DMS 273 (cell line): ENCODE measurements around the gene SAMM50.
A peak's percentile ranks its signal among the peaks of the same experiment; 100 is the strongest.

Experiments used
- DNase-seq: peaks from one replicate; lab custom pipeline; 2025; ENCODE audit not compliant: unreplicated experiment; lab: John Stamatoyannopoulos, UW

Gene SAMM50

DNA sequence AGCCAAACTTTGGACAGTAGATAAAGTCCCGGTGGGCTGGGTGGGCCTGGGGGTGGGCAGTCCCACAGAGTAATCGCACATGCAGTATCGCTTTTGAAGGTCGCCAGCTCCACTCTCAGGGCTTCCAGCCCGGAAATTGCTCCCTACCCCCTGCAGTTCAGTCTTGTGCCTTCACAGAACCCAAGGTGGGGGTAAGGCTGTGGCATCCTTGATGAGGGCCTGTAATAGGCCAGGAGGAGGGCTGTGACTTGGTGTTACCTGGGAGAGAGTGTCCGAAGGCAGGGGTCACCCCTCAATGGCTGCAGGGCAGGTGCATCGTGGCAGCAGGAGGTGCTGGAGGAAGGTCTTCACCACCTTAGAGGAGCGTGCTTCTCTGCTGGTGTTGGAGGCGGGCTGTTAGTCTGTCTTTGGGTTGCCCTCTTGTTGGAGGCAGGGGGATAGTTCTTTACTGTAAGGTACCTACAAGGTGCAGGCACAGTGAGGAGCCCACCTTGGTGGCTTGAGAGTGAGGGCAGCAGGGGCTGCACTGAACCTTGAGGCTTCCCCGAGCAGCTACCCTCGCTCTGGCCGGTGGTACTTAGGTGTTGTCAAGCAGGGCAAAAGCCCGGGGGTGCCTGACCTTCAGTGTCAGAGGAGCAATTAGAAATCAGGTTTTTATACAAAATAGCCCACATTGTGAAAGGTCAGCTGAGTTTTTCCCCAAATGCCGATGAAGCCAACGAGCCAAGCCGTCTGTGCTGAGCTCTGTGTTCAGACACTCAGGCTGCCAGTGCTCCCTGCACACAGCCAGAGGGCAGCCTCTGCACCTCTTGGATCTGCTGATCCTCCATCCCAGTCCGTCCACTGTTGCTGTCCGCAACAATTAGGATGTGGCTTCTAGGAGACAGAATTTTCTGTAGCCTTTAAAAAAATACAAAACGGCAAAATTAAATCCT lies 21.9 kb downstream of the SAMM50 start:
- no peak for DNase-seq

DNA sequence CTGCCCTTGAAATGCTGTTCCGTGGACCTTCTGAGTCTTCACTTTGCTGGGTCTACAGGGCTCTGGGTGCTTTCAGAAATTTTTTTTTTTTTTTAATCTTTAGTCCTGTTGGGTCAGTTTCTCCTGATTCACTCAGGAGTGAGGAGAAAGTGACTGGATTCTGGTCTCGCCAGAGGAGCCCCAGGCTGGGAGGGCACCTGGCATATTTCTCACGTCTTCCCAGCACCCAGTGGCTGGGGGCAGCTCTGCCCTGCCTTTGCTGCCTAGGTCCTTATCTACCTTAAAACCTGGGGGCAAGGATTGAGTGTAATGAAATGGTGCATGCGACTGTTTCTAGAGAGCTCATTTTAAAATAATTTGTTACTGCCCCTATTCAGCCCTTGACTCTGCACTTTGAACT lies 23.3 kb downstream of the SAMM50 start:
- DNase-seq, result no peak

DNA sequence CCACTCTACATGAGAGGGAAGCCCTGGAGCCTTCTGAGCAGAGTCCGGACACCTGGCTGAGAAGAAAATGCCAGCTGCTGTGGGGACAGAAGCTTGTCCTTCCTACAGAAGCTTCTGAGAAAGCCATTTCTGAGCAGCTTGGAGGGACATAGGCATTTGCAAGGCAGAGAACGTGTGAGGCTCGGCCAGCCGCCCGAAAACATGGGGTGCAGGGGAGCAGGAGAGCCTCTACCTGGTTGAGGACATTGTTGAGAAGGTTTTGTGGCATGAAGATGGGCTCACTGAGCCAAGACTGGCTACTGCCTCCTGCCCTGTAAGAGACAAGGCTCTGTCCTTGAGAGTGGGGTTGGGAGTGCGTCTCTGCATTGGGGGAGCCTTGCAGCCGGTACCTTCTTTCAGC lies 25.3 kb downstream of the SAMM50 start:
- DNase-seq, result no peak

DNA sequence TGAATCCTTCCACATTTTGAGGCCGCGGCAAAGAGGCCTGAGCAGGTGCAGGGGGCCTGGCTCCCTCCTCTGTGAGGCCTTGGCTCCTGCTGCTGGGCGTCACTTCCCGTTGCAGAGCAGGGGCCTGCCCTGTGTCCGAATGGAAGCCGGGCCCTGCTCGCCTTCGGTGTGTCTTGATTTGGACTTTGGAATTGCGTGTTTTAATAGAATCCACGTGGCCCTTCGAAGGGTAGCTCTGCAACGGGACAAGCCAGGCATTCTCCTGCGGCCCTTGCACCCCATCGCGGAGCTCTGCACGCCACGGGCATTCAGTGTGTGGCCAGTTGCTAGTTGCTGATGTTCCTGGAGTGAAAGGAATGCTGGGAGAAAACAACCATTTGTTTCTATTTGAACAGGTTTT lies 25.8 kb downstream of the SAMM50 start:
- DNase-seq, result no peak

DNA sequence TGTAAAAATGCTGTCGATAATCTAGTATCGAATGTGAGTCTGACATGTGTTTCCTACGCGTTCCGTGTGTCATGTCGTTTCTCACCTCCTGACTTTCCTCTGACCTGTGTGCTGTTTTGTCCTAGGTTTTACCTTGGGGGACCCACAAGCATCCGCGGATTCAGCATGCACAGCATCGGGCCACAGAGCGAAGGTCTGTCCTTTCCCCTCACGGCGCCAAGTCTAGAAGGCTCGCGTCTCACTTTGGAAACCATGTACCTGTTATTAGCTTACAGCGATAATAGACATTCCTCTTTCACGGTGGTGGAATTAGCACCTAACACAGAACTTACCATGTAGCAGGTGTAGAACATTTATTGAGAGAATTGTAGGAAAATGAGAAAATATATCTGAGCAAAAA lies 28.6 kb downstream of the SAMM50 start:
- no peak for DNase-seq

DNA sequence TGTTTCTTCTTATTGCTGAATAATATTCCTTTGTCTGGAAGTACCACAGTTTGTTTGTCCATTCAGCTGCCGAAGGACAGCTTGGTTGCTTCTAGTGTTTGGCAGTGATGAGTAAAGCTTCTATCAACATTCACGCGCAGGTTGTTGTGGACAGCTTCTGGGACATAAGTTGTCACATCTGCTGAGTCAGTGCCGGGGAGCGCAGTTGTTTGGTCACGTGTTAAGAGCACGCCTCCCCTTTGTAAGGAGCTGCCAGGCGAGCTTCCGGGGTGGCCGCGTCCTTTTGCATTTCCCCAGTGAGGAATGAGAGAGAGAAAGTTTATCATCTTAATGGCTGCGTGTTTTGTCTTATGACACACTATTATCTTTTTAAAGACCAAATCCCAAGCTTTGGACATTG lies 30.3 kb downstream of the SAMM50 start:
- DNase-seq, result no peak

DNA sequence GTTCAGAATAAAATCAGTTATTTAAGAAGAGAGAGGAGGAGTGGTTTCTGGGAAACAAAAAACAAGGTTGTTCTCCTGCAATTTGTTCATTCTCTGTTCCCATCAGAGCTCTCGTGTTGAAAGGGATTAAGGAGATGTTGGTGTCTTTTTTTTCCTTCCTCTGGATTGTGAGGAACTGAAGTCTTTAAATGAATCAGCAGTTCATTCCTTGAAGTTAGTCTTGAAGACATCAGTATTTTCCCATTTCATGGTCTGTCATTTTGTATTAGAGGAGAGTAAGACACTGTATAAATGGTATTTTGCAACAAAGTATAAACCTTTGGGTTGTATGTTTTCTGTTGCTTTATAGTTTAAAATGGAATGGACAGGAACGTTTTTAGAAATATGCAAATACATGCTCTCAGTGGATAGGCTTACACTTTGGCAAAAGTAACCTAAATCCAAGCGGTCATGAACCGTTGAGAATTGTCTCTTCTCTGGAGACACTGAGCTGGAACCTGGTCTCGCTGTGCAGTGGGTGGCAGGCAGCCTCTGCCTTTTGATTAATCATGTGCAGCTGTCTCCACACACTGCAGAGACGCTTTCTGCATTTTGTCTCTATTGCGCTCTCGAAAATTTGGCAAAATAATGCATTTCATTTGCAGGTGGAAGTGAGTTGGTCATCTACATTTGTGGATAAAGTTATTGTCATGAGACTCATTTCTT lies 33.0 kb downstream of the SAMM50 start:
- no peak for DNase-seq

DNA sequence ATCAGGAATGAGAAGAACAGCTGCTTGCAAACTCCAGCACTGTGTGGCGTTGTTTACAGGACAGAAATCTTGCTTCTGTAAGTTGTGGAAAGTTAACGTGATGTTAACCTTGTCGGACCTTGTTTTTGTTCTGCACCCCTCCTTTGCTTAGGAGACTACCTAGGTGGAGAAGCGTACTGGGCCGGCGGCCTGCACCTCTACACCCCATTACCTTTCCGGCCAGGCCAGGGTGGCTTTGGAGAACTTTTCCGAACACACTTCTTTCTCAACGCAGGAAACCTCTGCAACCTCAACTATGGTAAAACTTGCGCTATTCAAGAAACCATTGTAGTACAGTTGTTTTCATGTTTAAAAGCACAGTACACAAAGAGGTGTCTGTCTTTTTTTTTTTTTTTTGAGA lies 33.7 kb downstream of the SAMM50 start:
- no peak for DNase-seq

DNA sequence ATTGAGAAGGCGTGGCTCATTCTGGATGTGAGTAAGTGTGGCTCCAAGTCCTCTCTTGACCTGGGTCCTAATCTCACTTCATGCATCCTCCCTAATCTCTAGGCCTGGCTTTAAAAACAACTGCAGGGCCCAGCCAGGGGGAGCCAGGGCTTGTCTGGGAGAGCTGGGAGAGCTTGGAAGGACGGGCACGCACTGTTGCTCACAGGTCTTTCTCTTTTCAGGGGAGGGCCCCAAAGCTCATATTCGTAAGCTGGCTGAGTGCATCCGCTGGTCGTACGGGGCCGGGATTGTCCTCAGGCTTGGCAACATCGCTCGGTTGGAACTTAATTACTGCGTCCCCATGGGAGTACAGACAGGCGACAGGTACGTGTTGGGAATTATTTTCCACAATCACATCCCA lies 34.8 kb downstream of the SAMM50 start:
- no peak for DNase-seq

DNA sequence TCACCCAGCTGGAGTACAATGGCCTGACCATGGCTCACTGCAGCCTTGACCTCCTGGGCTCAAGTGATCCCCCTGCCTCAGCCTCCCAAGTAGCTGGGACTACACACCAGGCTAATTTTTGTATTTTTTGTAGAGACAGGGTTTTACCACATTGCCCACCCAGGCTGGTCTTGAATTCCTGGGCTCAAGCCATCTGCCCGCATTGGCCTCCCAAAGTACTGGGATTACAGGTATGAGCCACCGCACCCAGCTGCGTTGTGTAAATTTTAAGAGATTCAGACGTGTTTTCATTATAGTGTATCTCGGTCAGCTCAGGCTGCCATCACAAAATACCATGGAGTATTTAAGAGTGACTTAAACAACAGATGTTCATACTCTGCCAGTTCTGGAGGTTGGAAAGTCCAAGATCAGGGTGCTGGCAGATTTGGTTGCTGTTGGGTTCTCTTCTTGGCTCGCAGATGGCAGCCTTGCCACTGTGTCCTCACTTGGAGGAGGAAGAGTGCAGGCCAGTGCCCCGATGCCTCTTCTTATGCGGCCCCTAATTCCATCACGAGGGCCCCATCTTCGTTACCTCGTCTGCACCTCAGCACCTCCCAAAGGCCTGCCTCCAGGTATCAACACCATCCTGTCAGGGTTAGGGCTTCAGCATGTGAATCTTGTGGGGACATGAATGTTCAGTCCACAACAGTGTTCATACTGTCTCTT lies 36.2 kb downstream of the SAMM50 start:
- DNase-seq, result no peak

DNA sequence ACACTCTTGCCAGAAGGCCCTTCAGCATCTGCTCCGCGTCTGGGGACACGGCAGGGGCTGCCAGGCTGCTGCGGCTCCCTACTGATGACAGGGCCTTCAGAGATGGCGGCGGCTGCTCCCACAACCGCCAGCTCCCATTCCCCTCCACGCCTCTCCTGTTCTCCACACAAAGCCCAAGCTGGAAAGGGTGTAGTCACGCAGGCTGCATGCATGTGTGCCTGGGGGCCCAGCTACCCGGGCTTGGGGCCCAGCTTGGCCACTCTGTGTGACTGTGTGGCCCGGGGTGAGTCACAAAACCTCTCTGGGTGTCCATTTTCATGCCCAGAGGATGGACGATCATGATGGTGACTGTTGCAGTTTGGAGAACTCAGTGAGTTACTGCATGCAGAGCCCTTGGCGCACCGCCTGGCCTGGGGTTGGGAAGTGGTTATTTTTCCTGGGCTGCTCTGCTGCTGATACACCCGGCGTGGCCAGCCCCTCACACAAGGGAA lies 37.1 kb downstream of the SAMM50 start:
- DNase-seq, result no peak

DNA sequence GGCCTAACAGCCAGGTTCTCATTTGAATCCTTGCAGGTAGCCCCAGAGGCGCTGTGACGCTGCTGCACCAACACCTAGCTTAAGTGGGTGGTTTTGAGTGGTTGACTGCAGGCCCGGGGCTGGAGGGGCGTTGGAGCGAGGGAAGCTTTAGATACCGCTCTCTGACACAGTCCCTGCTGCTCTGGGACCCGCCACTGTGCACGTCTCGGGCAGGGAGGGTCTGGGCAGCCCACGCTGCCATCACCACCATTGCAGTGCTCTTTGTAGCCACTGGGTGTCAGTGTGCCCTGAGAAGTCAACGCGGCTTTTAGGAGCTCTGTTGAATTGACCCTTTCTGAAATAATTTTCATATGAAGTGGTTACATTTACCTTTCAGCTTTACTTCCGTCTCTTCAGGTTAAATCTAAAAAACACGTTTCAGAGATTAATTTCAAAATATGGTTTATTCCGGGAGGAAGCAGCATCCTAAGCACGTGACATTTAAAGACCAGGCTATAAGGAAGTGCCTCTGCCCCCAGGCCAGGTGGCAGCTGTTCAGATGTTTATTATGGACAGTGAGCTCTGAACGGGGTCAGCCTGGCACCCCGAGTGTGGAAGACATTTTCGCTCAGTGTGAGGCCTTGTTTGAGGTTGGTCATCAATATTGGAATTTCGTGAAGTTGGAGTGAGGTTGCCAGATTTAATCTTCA lies 38.0 kb downstream of the SAMM50 start:
- DNase-seq, result peak; percentile 67

DNA sequence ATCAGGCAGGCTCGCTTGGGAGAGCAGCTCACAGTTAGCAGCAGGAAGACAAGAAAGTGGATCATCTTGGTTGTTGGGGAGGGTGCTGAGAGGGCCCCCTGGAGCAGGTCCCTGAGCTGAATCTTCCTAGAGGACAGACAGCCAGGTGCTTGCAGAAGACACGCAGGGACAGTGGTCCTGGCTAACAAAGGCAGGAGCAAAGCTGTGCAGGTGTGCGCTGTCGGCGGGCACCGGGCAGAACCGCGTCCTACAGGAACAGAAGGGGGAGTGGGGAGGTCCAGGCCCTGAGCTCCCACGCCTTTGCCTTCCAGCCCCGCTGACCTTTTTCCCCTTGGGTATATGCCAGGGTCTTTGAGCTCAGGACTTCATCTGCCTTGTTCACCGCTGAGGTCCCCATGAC lies 38.8 kb downstream of the SAMM50 start:
- DNase-seq, result no peak

DNA sequence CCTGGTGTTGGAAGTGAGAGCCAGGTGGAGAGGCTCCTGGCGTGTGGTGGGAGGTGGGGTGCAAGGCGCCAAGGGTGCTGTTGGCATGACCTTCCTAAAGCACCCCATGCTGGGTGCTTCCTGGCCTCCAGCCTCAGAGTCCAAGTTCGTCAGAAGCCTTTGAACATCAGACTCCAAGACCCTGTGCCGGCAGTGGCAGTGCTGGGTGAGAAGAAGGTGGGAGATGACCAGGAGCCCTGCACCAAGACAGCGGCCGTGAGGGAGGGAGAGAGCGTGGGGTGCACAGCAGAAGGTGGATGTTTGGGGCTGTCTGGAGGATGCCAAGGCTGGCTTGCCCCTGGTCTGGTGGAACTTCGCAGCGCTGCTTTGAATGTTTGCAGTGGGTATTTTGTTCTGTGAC lies 39.2 kb downstream of the SAMM50 start:
- DNase-seq, result no peak

DNA sequence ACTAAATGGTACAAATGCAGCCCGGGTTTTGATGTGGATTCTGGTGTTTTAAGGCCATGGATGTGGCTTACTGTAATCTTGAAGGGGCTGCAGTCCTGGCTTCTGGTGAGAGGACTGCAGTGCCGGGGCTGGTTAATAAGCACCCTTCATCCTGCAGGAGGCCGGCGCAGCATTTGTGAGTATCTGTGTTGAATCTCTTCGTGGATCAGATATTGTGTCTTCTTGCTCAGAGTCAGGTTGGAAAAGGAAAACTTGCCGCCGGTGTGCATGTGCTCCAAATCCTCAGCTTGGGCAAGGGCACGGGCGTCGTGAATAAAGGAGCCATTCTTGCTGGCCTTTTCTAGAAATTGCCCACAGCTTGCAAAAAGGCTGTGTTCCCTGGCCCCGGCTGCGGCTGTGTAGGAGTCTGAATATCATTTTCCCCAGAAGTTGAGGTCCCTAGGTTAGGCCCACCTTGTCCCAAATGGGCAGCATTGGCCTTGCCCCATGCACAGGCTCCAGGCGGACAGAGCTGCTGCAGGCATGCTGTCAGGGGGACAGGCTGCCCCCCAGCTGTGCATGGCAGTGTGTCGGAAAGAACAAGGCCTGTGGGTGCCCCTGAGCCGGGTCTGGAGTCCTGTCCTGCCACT lies 39.9 kb downstream of the SAMM50 start:
- no peak for DNase-seq

DNA sequence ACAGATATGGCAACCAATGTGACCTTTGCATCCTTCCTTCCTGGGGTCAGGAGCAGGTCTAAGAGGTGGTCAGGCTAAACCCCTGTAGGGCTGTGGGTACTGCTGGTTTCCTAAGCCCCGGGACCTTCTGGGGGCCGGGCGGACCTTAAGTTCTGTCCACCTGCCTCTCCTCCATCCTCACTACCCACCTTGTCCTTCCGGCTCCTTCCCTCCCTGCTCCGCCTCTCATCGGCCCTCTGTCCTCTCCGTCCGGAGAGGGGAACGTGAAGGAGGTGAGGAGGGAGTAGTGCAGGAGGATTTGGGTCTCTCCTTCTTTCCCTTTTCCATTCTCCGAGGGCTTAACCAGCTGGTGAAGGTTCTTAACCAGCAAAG lies 40.5 kb downstream of the SAMM50 start:
- DNase-seq, result no peak

DNA sequence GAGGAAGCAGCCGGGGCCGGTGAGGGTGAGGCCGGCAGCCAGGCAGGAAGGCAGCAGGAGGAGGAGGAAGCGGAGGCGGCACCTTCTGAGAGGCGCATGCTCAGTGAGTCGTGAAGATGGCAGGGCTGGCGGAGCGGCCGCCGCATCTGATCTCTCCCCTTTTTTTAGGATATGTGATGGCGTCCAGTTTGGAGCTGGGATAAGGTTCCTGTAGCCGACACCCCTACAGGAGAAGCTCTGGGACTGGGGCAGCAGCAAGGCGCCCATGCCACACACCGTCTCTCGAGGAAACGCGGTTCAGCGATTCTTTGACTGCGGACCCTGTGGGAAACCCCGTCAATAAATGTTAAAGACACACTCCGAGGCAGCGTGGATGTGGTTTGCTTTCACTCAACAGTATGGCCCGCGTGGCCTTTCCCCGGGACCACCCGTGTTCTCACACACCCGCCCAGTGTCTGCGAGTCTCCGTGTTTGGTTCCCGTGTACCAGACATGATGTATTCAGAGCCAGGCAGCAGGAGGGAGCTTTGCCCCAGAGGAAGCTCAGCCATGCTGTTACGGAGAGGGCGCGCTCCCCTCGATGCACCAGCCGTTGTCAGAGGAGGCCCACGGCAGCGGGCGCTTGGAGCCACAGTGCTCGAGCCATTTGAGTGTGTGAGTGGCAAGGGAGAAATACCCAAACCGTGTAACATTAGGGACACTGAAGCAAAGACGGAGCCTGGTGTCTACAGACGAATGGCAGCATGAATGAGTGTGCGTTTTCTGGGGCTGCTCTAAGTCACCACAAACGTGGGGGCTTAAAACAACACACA lies 41.1 kb downstream of the SAMM50 start:
- DNase-seq, result no peak

DNA sequence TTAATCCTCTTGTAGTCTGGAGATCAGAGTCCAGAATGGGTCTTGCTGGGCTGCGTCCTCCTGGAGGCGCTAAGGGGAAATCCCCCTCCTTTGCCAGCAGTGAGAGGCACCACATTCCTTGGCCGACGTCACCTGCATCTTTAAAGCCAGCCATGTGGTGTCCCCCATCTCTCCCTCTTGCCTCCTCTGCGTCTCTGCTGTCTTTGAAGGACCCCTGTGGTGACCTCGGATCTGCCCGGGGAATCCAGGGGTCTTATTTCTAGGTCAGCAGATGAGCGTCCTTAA lies 41.7 kb downstream of the SAMM50 start:
- DNase-seq, result no peak

DNA sequence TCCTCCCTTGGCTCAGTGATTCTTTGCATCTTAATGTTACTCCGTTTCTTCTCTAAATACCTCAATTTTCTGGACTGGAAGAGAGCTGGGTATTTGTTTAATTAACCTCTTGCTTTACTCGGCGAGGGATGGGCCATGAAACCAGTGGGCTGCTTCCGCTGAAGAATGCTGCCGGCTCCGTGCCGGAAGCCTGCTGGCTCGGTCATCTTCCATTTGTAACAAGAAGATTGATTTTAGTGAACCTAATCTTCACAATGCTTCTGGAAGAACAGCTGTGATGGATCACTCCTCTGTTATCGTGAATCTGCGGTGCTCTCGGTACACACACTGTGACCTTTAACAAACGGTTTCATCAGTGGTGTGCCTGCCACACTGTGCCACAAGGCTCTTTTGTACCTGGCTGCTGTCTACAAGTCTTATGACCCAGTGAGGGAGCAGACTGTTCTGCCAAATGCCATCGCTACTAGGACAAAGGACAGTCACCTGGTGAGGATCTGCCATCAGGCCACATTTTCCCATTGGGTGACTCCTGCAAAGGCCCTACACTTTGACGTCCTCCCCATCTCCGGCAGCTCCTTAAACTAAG lies 43.5 kb downstream of the SAMM50 start:
- DNase-seq, result no peak

DNA sequence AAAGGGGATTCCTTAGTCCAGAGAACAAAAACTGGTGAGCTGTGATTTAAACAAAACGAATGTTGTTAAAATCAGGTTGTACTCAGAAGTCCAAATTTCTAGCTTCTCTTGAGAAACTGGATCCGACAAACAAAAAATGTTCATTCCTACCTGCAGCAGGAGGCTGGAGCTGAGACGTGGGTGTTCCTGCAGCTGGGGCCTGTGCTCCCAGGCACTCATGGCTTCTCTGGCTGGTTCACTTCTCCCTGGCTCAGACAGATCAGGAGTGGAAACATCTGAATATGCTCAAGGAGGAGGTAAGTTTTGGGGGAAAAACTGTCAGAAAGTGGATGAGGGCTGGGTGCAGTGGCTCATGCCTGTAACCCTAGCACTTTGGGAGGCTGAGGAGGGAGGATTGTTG lies 44.1 kb downstream of the SAMM50 start:
- DNase-seq, result no peak
